Stimulated activated CD4-positive, alpha-beta T cell treated with anti-CD3 and anti-CD28 coated beads, Interleukin-4, amount 100 ng/mL, for 24 hours (primary cell): ENCODE results near the gene CD22.
"Not testable (repeated sequence)": the region's sequence is repeated elsewhere in the genome, so short reads cannot be mapped to it uniquely, and the experiment has no call there.

ENCODE experiments used
- DNase-seq: peaks from one replicate; pipeline ENCODE4 v3.0.0-alpha.2; 2020

The CD22 gene

GRCh38 chr19:35328851-35329285 is at the start of gene CD22:
CD22 (plus strand) TSS chr19:35329187; CDS start chr19:35332041, 2,854 bp downstream.
- DNase-seq: no peak

GRCh38 chr19:35279374-35279773 is 49.6 kb upstream of the CD22 start:
- DNase-seq: no peak

DNA sequence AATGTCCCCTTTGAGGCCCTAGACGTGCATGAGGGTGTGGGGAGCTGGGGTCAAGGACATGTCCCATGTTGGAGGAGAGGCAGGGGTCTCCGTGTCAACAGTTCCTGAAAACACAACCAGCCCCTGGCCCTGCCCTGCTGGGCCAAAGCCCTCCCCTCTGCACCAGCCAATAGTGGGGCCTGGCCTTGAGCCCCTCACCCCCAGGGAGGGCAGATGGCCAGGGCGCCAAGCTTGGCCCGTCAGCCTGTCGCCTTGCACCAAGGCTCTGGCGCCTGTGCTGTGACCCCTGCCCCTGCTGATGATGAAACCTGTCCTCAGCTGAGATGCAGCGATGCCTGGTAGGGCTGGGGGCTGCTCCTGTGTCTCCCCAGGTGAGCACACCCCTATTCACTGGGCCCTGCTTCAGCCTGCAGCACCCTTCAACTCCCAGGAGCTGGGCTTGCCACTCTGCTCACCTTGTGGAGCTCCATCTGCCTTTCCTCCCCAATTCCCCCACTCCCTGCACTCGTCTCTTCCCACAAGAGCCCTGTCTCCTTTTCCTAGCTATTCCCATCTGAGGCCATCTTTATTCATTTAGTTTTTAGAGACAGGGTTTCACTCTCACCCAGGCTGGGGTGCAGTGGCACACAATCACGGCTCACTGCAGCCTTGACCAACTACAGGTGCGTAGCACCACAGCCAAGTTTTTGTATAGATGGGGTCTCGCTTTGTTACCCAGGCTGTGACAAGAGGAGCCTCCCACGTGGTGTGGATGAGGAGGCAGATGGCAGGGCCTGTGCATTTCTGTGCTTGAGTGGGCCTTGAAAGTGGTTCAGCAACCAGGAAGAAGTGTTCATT is 48.8 kb upstream of the CD22 start:
- no peak for DNase-seq

DNA sequence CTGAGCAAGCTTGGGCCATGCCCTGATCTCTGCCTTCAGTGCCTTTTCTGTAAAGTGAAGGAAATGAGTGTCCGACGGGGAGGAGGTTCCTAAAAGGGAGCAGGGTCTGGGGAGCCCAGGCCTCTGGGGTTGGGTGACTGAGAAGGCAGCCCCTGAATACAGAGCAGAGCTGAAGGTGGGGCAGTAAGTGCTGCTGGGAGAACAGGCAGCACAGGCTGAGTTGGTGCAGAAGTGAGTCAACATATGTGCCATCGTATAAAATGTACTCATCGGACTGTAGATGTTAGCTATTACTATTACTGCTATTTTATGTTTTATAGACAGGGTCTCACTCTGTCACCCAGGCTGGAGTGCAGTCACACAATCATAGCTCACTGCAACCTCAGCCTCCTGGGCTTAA is 47.7 kb upstream of the CD22 start:
- DNase-seq: no peak

DNA sequence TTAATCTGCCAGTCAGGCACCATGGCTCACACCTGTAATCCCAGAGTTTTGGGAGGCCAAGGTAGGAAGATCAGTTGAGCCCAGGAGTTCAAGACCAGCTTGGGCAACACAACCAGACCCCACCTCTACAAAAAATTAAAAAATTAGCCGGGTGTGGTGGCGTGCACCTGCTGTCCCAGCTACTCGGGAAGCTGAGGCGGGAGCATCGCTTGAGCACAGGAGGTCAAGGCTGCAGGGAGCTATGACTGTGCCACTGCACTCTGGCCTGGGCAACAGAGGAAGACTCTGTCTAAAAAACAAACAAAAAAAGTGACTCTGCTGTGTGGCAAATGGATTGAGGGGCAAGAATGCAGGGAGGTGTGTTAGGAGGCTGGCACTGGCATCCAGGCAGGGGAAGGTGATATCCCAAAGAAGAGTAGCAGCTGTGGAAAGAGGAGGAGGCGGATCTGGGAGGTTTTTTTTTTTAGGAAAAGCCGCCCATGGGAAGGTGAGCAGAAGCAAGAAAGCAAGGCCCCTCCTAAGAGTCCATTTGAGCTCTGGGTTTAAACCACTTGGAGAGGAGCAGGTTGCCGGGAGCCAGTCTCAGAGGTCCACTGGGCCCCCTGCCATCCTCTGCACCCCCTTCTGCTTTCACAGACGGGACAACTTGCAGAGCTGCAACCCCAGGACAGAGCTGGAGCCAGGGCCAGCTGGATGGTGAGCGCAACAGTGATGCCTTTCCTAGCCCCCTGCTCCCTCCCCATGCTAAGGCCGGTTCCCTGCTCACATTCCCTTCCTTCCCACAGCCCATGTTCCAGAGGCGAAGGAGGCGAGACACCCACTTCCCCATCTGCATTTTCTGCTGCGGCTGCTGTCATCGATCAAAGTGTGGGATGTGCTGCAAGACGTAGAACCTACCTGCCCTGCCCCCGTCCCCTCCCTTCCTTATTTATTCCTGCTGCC is 44.6 kb upstream of the CD22 start:
- no peak for DNase-seq

DNA sequence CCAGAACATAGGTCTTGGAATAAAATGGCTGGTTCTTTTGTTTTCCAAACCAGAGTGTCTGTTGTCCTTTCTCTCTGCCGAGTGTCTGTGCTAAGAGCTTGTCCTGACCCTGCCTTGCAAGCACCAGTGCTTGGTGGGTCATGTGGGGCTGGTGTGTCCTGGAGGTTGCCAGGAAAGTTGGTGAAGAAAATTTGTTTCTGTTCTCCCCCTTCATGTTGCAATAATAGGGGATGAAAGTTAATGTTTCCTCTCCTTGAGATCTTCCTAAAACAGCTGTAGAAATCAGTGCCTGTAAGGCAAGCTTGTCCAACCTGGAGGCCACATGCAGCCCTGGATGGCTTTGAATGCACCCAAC is 43.9 kb upstream of the CD22 start:
- no peak for DNase-seq

GRCh38 chr19:35285465-35285864 is 43.5 kb upstream of the CD22 start:
- not testable (repeated sequence) for DNase-seq

- not testable (repeated sequence) for DNase-seq
These were observed 42.9 kb upstream of the CD22 start for GRCh38 chr19:35286101-35286500.

- DNase-seq: no peak
These were observed 41.3 kb upstream of the CD22 start for GRCh38 chr19:35287713-35288112.

DNA sequence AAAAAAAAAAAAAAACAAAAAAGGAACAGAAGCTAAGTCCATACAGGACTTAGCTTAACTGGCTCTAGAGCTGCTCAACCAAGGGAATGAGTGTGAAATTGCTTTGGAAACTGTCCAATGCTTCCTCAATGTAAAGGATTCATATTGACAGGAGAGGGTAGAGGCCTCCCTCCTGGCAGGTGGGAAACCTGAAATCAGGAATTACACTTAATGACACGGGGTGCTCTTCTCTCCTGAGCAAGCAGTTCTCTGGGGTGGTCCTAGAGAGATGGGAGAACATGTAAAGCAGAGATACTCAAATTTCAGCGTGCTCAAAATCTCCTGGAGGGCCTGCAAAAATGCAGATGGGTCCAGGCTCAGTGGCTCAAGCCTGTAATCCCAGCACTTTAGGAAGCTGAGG is 40.7 kb upstream of the CD22 start:
- no peak for DNase-seq

GRCh38 chr19:35288906-35289305 is 40.1 kb upstream of the CD22 start:
- DNase-seq: no peak

GRCh38 chr19:35290381-35291127 is 38.4 kb upstream of the CD22 start:
- no peak for DNase-seq

- no peak for DNase-seq
These were observed 37.7 kb upstream of the CD22 start for GRCh38 chr19:35291259-35291658.

DNA sequence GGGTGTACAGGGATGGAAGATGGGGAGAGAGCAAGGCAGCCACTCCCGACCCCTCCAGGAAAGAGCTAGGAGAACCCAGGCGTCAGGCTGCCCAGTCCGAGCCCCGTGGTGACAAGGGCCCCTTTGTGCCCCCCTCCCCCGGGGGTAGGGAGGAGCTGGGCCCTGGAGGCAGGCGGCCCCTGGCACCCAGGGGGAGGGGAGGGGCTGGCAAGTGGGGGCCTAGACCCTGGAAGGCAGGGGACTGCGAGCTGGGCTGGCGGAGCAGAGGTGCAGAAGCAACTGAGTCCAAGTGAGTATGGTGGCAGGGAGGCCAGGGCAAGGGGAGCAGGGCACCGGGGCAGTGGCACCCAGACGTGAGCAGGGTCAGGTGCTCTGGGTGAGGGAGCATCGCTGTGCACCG is 37.1 kb upstream of the CD22 start, which contains the start of gene MAG:
Gene MAG (plus strand): TSS at position 246 of the 400 bp plus-strand sequence. CDS start 3,248 bp downstream, outside the sequence.
- DNase-seq: no peak

- no peak for DNase-seq
These were observed 36.3 kb upstream of the CD22 start for GRCh38 chr19:35292421-35293362.

GRCh38 chr19:35293363-35293739 is 35.6 kb upstream of the CD22 start:
- DNase-seq: no peak

GRCh38 chr19:35293808-35294207 is 35.2 kb upstream of the CD22 start:
- DNase-seq: no peak

DNA sequence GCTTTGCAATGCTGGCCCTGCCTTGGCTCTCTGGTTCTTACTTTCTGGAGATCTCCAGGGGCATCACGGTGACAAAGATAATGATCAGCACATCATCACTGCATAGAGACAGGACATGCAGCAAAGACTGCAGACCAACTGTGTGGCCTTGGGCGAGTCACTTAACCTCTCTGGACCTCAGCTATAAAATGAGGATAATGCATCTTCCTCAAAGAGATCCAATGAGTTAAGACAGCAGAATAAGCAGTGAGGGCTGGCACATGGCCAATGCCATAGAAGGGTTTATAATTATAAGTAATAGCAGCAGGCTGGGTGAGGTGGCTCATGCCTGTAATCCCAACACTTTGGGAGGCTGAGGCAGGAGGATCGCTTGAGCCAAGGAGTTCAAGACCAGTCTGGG is 34.7 kb upstream of the CD22 start:
- no peak for DNase-seq

DNA sequence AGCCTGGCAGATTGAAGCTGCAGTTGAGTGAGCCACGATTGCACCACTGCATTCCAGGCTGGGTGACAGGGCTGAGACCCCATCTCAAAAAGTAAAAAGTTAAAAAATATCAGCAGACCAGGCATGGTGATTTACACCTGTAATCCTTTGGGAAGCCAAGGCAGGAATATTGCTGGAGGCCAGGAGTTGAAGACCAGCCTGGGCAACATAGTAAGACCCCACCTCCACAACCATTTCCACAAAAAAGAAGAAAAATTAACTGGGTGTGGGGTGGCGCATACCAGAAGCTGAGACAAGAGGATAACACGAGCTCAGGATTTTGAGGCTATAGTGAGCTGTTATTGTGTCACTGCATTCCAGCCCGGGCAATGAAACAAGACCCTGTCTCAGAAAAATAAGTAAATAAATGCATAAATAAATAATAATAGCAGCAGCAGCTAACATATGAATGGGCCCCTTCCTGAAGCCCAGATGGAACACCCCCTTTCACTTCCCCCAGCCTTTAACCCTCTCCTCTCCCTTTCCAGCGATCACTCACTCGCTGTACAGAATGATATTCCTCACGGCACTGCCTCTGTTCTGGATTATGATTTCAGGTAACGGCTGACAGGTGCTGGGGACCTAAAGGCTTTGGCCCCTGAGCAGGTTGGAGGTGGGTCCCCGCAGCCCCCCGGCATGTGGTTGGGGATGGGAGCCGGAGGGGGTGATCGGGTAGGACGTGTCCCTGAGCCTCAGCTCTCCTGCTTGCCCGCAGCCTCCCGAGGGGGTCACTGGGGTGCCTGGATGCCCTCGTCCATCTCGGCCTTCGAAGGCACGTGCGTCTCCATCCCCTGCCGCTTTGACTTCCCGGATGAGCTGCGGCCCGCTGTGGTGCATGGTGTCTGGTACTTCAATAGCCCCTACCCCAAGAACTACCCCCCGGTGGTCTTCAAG is 33.9 kb upstream of the CD22 start:
- DNase-seq: no peak

GRCh38 chr19:35295792-35296462 is 33.1 kb upstream of the CD22 start:
- peak; percentile 24 for DNase-seq
